ENCODE results near the gene GPD2.
A peak's percentile ranks its signal among the peaks of the same experiment; 100 is the strongest.

The GPD2 gene

DNA sequence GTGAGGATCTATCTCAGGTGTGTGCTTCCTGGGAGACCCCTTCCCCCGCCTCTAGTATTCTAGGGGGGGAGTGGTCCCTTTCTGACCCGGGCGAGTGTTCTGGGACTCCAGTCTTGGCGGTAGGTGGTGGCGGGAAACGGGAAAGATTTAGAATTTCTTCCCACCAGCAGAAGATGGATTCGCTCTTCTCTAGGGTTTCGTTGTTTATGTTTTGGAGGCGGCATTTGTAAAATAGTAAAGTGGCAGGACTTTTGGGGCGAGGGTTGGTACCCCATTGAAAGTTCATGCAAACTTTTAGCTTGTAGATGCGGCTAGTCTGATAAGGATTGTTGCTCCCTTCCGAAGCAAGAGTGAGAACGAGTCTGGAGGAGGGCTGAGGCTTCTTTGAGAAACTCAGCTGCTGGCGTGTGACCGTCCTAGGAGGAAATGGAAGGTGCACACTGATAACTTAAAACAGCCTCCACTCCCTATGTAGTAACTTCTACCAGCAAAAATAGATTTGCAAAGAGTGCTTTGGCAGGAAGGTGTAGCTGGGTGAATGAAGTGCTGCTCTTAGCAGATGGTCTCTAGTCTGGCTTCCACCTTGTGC, 412 bp downstream of the GPD2 start:
- no peak for DNase-seq (ENCODE audit: low read depth)

DNA sequence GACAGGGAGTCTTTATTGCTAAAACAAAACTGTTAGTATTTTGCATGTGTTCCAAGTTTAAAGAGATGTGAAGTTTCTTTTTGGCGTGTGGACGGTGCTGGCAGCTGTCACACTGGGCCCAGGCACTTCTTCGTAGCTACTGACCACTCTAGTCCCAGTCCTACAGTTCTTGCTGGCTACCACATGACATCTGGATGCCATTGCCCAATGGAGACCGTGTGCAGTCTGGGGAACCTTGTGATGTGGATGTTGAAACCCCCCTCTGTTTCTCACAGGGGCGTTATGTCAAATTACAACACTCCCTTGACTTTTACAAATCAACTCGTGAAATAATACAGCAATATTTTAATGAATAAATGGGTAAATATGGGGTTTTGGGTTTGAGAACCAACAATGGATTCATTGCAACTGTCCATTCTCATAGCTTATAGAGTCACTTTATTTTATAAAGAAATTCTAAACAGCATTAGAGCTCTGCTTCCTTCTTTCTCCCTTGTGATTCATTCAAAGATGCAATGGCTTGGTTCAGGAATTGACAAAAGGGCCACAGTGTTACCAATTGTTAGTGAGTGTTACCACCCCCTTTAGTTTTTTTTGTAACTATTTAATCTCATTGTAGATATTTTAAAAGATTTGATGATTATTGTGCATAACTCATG, 1.2 kb downstream of the GPD2 start:
- DNase-seq (ENCODE audit: low read depth) = no peak

DNA sequence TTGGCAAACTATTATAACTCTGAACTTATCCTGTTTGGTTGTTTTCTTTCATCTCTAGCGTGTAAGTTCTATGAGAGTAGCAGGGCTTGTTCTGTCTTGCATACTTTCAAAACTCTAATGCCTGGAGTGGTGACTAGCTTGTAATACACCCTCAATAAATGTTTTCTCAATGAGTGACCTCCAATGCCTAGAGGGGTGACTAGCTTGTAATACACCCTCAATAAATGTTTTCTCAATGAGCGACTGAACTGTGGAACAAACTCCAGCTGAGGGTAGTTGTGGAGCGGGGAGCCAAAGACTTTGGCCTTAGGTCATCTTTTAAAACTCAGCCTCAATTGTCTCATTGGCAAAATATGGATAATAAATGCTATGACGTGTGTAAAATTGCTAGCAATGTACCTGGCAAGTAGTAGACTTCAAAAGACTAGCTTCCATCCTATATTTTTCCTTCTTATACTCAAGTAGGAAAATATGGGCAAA, 1.8 kb downstream of the GPD2 start:
- no peak for DNase-seq (ENCODE audit: low read depth)

DNA sequence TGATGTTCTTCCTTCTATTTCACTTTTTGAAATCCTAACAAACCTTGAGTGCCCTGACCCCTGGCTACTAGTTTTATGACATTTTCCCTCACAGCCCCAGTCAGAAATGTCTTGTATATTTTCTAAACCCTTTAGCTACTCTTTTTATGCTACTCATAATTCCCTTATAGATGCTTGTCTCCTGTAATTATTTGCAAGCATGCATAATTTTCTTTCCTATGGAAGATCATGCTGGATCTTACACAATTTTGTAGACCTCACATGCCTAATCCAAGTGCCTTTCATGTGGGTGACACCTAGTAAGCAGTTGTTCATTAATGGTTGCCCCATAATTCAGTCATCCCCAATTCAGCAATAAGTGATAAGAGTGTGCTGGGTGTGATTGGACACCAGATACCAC, 6.9 kb downstream of the GPD2 start:
- DNase-seq (ENCODE audit: low read depth) = no peak

DNA sequence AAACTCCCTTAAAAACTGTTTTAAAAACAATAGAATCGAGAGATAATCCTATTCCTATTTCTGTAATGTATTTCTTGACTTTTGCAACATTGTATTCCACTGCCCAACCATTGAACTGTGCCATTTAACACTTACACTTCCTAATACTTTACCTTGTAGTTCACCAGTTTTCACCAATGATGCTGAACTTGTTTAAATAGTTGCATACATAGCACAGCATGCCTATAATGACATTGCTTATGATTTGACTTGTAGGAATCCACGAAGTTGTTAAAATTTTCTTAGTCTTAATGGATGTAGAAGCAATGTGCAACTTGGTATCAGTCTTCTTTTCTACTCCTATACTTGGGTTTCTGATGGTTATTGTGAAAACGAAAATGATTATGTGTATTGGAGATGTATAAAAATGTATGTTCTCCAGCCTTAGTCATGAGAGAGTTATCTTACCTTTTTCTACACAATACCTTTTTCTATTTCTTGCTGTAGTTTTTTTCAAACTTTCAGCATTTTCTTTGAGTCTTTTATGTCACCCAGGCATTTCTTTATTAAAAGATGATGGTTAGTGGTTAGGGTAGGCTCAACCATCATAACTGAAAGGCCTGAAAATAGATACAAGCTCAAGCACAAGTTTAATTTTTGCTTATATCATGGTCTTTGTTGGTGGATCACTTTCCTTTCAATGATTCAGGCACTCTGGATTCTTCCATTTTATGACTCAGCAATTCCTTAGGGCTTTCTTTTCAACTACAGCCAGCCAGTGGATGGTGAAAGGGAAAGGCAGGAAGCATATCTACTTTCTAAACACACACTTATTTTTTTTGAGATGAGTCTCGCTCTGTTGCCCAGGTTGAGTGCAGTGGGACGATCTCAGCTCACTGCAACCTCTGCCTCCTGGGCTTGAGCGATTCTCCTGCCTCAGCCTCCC, 9.4 kb downstream of the GPD2 start:
- peak; percentile 78 for DNase-seq (ENCODE audit: low read depth)

DNA sequence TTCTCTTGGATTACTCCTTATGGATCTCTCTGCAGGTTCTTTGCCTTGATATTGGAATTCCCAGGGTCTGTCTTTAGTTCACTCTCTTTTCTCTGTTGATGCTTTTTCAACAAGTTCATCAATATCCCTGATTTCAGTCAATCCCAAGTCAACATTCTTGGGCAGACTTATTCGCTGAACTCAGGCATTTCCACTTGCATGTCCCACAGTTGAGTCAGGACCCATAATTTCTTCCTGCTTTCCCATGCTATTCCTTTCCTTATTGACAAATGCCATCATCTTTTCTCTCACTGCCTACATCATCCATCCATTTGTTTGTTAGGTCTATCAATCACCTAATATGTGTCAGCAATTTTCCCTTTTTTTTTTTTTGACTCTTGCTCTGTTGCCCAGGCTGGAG, 11.6 kb downstream of the GPD2 start:
- DNase-seq (ENCODE audit: low read depth) = no peak

DNA sequence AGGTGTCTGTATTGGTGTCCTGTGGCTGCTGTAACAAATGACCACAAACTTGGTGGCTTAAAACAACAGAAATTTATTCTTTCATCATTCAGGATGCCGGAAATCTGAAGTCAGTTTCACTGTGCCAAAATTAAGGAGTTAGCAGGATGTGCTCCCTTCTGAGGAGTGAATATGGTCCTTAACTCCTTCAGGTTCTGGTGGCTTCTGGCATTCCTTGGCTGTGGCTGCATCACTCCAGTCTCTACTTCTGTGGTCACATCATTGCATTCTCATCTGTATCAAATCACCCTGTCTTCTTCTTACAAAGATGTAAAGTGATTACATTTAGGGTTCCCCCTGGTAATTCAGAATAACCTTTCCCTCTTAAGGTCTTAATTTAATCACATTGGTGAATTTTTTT, 12.6 kb downstream of the GPD2 start:
- no peak for DNase-seq (ENCODE audit: low read depth)

DNA sequence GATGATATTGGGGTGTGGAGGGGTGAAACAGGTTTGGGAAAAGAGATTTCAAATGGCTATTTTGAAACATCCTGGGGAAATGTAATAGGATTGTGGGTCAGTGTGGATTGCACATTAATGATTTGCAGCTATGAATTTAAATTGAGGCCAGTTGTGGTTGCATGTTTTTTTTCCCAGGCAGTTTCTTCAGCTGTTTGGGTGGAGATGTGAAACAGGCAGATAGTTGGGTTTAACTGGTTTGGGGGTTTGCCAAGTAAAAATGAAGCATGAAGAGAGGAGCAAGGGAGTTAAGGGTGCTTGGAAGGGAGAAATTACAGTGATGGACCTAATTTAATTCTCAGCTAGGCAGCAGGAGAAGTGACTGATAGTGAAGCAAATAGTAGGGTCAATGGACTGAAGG, 16.8 kb downstream of the GPD2 start:
- DNase-seq (ENCODE audit: low read depth) = peak; percentile 75

DNA sequence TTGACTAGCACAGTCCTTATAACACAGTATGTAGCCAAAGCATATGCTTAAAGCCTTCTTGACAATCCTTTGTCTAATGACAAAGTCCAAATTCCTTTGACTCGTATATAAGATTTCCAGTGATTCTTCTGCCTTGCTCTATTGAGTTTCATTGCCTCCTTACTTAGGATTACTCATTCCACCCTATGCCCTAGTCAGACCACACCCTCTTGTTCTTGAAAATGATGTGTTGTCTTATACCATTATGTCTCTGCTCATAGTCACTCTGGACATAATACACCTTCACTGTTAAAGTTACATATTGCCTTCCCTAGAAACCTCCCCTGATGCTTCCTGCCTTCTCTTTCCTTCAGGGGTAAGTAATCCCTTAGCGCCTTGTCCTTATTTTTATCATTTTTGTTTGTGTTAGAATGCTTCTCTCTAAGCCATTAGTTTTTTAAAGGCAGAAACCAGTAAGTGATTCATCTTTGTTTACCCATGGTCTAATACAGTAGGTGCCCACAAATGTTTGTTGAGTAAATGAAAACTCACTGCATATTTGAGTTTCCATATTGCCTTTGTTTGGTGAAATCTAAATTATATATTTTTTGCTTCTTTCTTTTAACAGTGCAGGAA, 19.3 kb downstream of the GPD2 start:
- DNase-seq (ENCODE audit: low read depth) = no peak

DNA sequence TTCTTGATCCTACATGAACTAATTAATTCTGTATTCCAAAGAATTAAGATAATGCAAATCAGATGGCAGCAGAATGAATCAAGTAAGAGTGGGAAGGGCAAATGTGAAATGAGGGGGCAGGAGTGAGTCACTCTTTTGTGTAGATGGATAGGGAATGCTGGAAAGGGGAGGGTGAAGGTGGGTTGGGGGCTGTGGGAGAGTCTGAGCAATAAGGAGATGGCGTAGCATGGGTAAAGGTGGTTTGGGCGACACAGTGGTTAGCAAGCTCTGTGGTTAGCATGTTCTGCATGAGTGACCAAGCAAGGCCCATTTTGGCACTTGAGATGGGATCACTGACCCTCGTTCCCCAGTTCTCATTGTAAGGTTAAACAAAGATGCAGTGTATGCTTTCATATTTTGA, 20.4 kb downstream of the GPD2 start:
- no peak for DNase-seq (ENCODE audit: low read depth)

DNA sequence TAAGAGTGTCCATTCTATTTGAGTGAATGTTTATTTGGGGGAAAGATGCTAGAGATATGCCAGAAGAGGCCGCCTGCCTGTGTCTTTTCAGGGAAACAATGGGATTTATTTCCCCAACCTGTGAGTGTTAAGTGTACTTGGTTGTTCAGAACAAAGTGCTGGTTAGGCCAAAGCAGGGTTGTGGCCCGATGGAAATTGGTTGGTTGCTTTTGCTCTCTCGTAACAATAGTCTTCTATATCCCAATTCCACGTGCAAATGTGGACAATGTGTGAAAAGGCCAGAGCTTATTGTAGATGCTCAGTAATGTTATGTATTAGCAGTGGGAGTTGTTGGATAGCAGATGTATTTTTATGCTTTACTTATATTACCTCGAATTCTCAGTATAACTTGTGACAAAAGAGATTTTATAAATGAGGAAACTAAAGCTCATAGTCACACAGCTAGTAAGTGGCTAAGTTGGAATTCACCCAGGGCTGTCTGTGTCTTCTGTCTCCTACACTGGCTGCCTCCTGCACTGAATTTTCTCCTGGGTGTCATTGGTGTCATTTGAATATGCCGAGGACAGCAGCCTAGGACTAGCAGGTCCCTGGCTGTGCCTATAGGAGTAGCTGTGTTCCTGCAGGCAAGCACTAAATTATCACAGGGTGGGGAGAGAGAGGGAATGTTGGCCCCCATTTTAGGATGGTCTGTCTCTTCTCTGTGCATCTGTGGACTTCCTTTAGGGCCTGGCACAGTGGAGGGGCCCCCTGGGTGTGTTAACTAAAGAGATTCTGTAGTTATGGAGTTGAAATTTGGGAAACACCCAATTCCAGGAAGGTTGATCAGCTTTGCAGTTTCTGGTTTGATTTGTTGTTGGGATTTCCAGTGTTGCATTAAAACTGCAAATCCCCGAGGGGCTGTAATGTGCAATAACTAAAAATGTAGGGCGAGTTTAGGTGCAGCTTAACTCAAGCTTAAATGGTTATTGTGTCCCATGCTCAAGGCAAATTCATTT, 21.6 kb downstream of the GPD2 start:
- no peak for DNase-seq (ENCODE audit: low read depth)

DNA sequence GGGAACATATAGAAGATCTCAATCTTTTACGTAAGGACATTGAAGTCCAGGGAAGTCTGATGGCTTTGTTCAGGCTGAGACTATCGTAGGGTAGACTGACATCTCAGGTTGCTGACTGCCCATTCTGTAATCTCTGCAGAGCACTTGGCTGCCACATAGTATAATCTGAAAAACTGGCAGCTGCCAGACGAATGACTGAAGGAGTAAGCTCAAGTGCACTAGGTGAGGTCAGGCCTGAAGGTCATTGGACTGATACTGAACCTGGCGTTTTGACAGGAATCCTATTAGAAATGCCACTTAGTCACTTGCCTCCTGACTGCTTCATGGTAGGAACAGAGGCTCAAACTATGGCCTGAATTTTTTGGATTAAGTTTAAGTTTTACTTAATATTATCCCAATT, 23.5 kb downstream of the GPD2 start:
- no peak for DNase-seq (ENCODE audit: low read depth)

DNA sequence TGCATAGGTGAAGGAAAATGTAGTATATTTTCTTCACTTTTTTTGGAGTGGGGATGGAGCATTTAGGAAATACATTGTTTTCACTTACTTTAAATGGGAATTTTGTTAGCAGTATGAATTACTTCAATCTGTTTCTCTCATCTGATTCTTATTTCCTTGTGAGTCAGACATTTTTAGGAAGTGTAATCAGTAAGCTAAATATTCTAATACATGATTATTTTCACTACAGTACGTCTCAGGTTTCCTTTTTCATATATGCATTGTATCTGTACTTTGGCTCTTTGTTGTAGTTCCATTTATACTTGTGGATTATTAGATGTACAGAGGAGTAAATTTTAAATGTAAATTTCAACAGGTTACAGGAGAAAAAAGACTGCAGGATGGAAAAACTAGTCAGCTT, 27.9 kb downstream of the GPD2 start:
- DNase-seq (ENCODE audit: low read depth) = no peak

DNA sequence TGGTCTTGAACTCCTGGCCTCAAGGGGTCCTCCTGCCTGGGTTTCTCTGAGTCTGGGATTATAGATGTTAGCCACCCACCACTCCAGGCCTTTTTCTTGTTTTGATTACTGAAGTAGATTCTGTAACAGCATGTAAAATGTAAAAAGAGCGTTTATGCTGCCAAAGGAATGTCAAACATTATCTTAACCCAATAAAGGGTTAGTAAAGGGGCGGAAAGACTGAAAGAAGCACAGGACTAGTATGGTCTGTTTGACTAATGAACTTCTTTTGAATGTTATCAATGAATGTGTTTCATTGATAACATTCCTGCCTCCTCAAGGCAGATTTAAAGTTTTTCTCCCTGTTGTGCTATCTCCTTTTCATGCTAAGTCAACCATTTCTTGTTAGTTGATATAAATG, 29.4 kb downstream of the GPD2 start:
- no peak for DNase-seq (ENCODE audit: low read depth)

DNA sequence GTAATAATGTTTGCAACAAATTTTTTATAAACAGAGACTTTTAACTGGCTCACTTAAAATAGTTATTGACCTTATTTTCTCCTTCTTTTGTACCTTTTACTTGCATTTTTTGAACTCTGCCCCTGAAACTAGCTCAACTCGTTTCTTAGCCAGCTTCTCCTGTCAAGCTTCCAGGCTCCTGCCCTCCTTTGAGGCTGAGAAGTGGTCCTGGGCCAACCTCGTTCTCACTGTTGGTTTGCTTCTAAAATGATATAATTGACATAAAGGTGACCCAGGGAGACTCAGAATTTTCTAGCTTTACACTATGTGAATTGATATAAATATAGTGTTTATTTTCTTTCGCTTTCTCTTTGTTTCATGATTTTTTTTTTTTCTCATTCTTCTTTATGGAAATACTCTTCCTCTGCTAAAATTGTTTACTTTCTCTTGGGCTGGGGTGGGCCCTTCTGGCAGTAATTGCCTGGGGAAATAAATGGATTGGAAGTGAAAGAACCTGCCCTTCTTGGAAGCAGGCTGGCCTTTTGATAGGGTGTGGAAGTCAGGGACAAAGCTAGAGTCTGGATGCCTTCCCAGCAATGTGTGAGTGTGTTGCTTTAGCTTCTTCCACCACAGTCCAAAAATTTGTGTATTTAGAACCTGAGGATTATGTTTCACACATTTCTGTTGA, 30.7 kb downstream of the GPD2 start:
- DNase-seq (ENCODE audit: low read depth) = no peak

DNA sequence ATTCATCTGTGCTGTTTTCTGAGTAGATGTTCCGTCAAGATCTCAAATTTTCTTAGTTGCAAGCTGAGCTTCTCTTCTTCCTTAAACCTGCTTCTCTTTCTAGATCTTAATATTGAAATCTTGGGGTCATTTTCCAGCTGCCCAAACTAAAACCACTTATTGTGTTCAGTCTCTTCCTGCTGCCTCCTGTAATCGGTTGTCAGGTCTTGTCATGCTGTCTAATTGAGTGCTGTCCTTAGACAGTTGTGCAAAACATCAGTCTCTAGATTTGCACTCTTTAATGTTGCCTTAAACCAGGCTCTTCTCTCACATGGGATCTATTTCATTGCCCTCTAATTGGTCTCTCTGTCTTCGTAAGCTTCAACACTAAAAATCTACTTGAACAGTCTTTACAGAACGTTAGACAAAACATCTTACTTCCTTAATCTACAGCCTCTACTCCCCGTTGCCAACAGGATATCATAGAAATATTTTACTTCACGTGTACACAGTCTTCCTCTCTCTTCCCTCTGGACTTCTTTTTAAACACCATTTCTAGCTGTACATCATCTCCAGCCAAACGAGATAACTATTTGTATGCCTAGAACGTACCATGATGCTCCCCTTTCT, 34.9 kb downstream of the GPD2 start:
- DNase-seq (ENCODE audit: low read depth) = no peak

DNA sequence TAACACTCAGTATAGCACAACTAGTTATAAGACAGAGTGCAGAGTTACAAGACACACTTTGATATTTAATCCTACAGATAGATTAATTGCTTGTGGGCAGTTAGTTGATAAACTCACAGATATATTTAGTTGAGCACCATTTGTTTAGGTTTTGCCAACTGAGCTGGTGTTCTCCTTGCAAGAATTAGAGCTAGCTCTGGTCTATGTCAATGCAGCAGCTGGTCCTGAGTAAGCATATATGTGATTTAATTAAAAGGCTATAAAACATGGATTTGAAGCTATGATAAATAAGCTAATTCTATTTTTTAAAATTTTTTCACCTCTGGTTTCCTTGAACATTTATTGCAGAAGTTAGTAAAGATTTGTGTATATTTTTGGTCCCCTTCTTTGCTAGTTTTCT, 35.6 kb downstream of the GPD2 start:
- DNase-seq (ENCODE audit: low read depth) = no peak

DNA sequence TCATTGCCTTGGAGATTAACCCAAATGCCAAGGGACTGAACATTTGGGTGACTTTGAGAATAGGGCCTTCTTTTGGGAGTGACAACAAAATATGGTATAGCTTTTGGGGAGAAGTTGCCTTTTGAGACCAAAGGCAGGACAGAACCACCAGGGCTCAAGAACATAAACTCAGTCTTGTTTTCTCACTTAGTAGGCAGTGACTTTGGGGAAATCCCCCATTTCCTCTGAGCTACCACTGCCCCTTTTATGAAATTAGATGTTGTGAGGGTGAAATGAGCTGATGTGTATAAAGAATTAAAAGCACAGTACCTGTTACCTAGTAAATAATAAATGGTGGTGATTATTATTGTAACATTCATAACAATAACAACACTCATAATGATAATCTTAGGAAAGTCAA, 36.5 kb downstream of the GPD2 start:
- DNase-seq (ENCODE audit: low read depth) = no peak

DNA sequence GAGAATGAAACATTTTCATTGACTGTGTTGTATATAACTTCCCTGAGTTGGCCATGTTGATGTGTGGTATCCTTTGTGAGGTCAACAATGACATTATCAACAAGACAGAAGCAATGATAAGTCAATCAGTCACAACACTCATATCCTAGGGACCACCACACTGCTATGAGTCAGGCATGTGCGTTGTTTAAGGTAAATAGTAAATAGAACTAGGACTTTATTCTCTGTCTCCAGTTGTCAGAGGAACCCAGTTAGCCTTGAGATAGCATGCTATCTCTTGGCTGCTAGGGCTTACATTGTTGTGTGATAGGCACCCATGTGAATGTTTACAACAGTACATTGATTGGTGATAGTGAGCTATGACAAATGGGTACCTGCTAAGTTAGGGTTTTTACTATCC, 37.3 kb downstream of the GPD2 start:
- DNase-seq (ENCODE audit: low read depth) = no peak

DNA sequence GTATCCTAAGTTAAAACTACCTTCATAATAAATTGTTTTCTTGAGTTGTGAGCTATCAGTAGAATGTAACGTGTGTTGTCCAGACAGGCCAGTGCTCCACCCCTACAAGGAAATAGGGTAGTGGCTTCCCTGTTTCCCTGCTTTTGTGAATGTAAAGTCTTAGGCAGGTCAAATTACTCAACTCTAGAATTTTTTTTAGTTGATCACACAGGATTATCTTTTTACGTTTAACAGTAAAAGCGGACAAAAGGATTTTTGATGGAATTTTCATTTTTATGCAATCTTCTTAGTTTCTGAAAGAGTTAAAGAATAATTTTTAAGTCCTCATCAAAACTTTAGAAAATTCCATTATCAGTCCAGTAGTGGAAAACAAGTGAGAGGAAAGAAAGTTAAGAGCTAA, 38.2 kb downstream of the GPD2 start:
- DNase-seq (ENCODE audit: low read depth) = no peak

All from GM04503 (cell line).